DND-41 (cell line): Measurements from ENCODE around the gene GPR21.

ENCODE experiments used
- EZH2 ChIP-seq: IDR thresholded peaks from 3 replicates; pipeline ENCODE4 v1.6.1; 2012; ENCODE audit warnings: borderline replicate concordance, low read depth, mild to moderate bottlenecking, moderate library complexity, low read length, inconsistent platforms; ENCODE audit not compliant: severe bottlenecking
- TF ChIP-seq, protein P1 (sequence below): IDR thresholded peaks from 2 replicates; pipeline ENCODE4 v1.5.1; 2012; ENCODE audit warnings: borderline replicate concordance, low read length, moderate library complexity, mild to moderate bottlenecking; ENCODE audit not compliant: poor library complexity, severe bottlenecking; ENCODE audit errors: extremely low read depth

- TF ChIP-seq, protein P1, sequence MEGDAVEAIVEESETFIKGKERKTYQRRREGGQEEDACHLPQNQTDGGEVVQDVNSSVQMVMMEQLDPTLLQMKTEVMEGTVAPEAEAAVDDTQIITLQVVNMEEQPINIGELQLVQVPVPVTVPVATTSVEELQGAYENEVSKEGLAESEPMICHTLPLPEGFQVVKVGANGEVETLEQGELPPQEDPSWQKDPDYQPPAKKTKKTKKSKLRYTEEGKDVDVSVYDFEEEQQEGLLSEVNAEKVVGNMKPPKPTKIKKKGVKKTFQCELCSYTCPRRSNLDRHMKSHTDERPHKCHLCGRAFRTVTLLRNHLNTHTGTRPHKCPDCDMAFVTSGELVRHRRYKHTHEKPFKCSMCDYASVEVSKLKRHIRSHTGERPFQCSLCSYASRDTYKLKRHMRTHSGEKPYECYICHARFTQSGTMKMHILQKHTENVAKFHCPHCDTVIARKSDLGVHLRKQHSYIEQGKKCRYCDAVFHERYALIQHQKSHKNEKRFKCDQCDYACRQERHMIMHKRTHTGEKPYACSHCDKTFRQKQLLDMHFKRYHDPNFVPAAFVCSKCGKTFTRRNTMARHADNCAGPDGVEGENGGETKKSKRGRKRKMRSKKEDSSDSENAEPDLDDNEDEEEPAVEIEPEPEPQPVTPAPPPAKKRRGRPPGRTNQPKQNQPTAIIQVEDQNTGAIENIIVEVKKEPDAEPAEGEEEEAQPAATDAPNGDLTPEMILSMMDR: no peak
- no peak for TF ChIP-seq EZH2
Observed at GRCh38 chr9:123043081-123043939, 9.8 kb downstream of the GPR21 start.
